ENCODE measurements around the gene HES3. TPM values are rescaled to one million over a fixed set of nuclear protein-coding genes. Genes with fewer than 3 reads are reported as not detected.

The HES3 gene
- total RNA-seq = not detected in 2 replicates

GRCh38 chr1:6243993-6244392, at the start of gene HES3:
TSS of gene HES3 (plus strand) at chr1:6244179. CDS start at chr1:6244366, 187 bp downstream.

GRCh38 chr1:6199298-6200187, 44.4 kb upstream of the HES3 start, which contains the start of gene RPL22:
TSS of gene RPL22 (minus strand) at chr1:6199595. CDS start at chr1:6199573, 22 bp downstream.

GRCh38 chr1:6205849-6206519, 38.0 kb upstream of the HES3 start, which contains the start of gene RNF207:
TSS of gene RNF207 (plus strand) at chr1:6206119. CDS start at chr1:6206536, 417 bp downstream.

GRCh38 chr1:6260961-6261614, 17.1 kb downstream of the HES3 start, which contains the start of gene GPR153:
TSS of gene GPR153 (minus strand) at chr1:6261098. CDS start at chr1:6254905, 6,193 bp downstream.

Other genes starting within 250 kb of the HES3 start
- 3.3 and 5.5 TPM in 2 replicates for gene KCNAB2, start 198.3 kb upstream of the HES3 start, total RNA-seq
- under 0.01 and 0.15 TPM in 2 replicates for gene CHD5, start 63.9 kb upstream of the HES3 start, total RNA-seq
- 130 and 139 TPM in 2 replicates for gene RPL22, start 44.6 kb upstream of the HES3 start, total RNA-seq
- 6.8 and 17.5 TPM in 2 replicates for gene RNF207, start 38.1 kb upstream of the HES3 start, total RNA-seq
- gene ICMT, start 8.2 kb upstream of the HES3 start, total RNA-seq = 86.5 and 89.5 TPM in 2 replicates
- 6.4 and 26.5 TPM in 2 replicates for gene GPR153, start 16.9 kb downstream of the HES3 start, total RNA-seq
- 31.8 and 37.4 TPM in 2 replicates for gene ACOT7, start 149.6 kb downstream of the HES3 start, total RNA-seq
- 0.15 and 1.3 TPM in 2 replicates for gene HES2, start 175.7 kb downstream of the HES3 start, total RNA-seq
- gene ESPN, start 180.6 kb downstream of the HES3 start, total RNA-seq = under 0.01 and 0.44 TPM in 2 replicates
- gene TNFRSF25, start 222.0 kb downstream of the HES3 start, total RNA-seq = 1.0 and 4.5 TPM in 2 replicates
- 4.4 and 10.3 TPM in 2 replicates for gene PLEKHG5, start 247.5 kb downstream of the HES3 start, total RNA-seq